HepG2 (cell line): Measurements from ENCODE around the gene CCDC183. TPM values are rescaled to one million over a fixed set of nuclear protein-coding genes. Genes with fewer than 3 reads are reported as not detected.

ENCODE experiments used
- ATF7-NPFF ChIP-seq: sonication (generic); formaldehyde crosslinking; IDR thresholded peaks from 2 replicates; pipeline ENCODE4 v1.8.1; 2023; ENCODE audit warnings: mild to moderate bottlenecking, low read depth, missing genetic modification reagents, moderate library complexity
- FOSL2 ChIP-seq: sonication (generic); formaldehyde crosslinking; IDR thresholded peaks from 2 replicates; pipeline ENCODE4 v1.4.0; 2020; ENCODE audit warnings: missing genetic modification reagents
- GATAD2A ChIP-seq: IDR thresholded peaks from 2 replicates; pipeline ENCODE4 v1.6.1; 2016
- HDAC2 ChIP-seq: sonication (generic); formaldehyde crosslinking; IDR thresholded peaks from 2 replicates; pipeline ENCODE4 v1.4.0; 2020; ENCODE audit warnings: missing genetic modification reagents
- KDM4B ChIP-seq: sonication (generic); formaldehyde crosslinking; IDR thresholded peaks from 2 replicates; pipeline ENCODE4 v1.4.0; 2020; ENCODE audit warnings: missing genetic modification reagents
- MYPOP ChIP-seq: sonication (generic); formaldehyde crosslinking; IDR thresholded peaks from 2 replicates; pipeline ENCODE4 v1.8.1; 2023; ENCODE audit warnings: mild to moderate bottlenecking, moderate library complexity, missing genetic modification reagents
- NCOA5 ChIP-seq: sonication (generic); formaldehyde crosslinking; IDR thresholded peaks from 2 replicates; pipeline ENCODE4 v1.4.0; 2020; ENCODE audit warnings: missing genetic modification reagents
- REPIN1 ChIP-seq: sonication (generic); formaldehyde crosslinking; IDR thresholded peaks from 2 replicates; pipeline ENCODE4 v1.8.0; 2022; ENCODE audit warnings: missing genetic modification reagents, low read depth, mild to moderate bottlenecking, borderline replicate concordance
- SIN3A ChIP-seq: IDR thresholded peaks from 2 replicates; pipeline ENCODE4 v1.6.1; 2011; ENCODE audit warnings: low read depth, mild to moderate bottlenecking, control low read depth, low read length, borderline replicate concordance
- SKIL ChIP-seq: sonication (generic); formaldehyde crosslinking; IDR thresholded peaks from 2 replicates; pipeline ENCODE4 v1.8.0; 2022; ENCODE audit warnings: missing genetic modification reagents, mild to moderate bottlenecking, moderate library complexity, borderline replicate concordance
- TBX2 ChIP-seq: sonication (generic); formaldehyde crosslinking; IDR thresholded peaks from 2 replicates; pipeline ENCODE4 v1.5.0; 2020; ENCODE audit warnings: missing genetic modification reagents, mild to moderate bottlenecking, borderline replicate concordance
- THRA ChIP-seq: sonication (generic); formaldehyde crosslinking; IDR thresholded peaks from 2 replicates; pipeline ENCODE4 v1.4.0; 2020; ENCODE audit warnings: missing genetic modification reagents, borderline replicate concordance
- TSC22D2 ChIP-seq: sonication (generic); formaldehyde crosslinking; IDR thresholded peaks from 2 replicates; pipeline ENCODE4 v1.5.1; 2020; ENCODE audit warnings: missing genetic modification reagents, mild to moderate bottlenecking, borderline replicate concordance
- ZNF230 ChIP-seq: sonication (generic); formaldehyde crosslinking; IDR thresholded peaks from 2 replicates; pipeline ENCODE4 v1.4.0; 2020; ENCODE audit warnings: mild to moderate bottlenecking, missing genetic modification reagents
- ZNF558 ChIP-seq: sonication (generic); formaldehyde crosslinking; IDR thresholded peaks from 2 replicates; pipeline ENCODE4 v1.9.0; 2022; ENCODE audit warnings: mild to moderate bottlenecking, missing genetic modification reagents, borderline replicate concordance
- ZNF747 ChIP-seq: sonication (generic); formaldehyde crosslinking; IDR thresholded peaks from 2 replicates; pipeline ENCODE4 v1.8.1; 2023; ENCODE audit warnings: missing genetic modification reagents, mild to moderate bottlenecking, borderline replicate concordance
- ZSCAN5A ChIP-seq: sonication (generic); formaldehyde crosslinking; IDR thresholded peaks from 2 replicates; pipeline ENCODE4 v1.8.0; 2022; ENCODE audit warnings: mild to moderate bottlenecking, missing genetic modification reagents, borderline replicate concordance
- polyA plus RNA-seq, 8 experiments: library from polyadenylated mRNA; depleted of rRNA in 3 of 8; stranded (reverse) in 7 of 8; unstranded in 1 of 8; fragments of >200 nt; fragmentation: Illumina TruSeq in 4 of 8; extraction: Trizol in 4 of 8; gene quantifications; 2 replicates each; pipeline versions ENCODE4 v1.2.1 to v1.2.3, GENCODE V29; 2011 to 2016; ENCODE audit warnings: low read depth in 4 of 8, missing spikeins in 1 of 8, mixed read lengths in 1 of 8; ENCODE audit not compliant: insufficient read depth in 1 of 8
- total RNA-seq, 5 experiments: library from RNA; depleted of rRNA; stranded (reverse); fragments of >200 nt; fragmentation: Illumina TruSeq; extraction: Trizol; gene quantifications; 2 replicates each; pipeline ENCODE4 v1.2.3, GENCODE V29; 2016; ENCODE audit warnings: low read depth in 1 of 5

Gene CCDC183
- total and polyA plus RNA-seq, 2 of the 13 experiments (the other 11 are each of a cell fraction or from before 2014, with no cell fraction given) = 5.0 to 66.4 TPM

GRCh38 chr9:136849038-136849959 is 53.2 kb downstream of the CCDC183 start, which contains the start of gene PHPT1 (continued):
- peak; percentile 35 for TF ChIP-seq FOSL2 (CRISPR knock-in tag)
- peak; percentile 76 for TF ChIP-seq MYPOP
- peak; percentile 47; the same call in 1 of the 2 replicates for TF ChIP-seq TSC22D2 (CRISPR knock-in tag)
- TF ChIP-seq SIN3A = peak; percentile 43; the same call in 1 of the 2 replicates
- no peak for TF ChIP-seq ZNF558 (CRISPR knock-in tag)
- peak; percentile 27 for TF ChIP-seq HDAC2 (CRISPR knock-in tag)
- peak; percentile 49; the same call in 1 of the 2 replicates for TF ChIP-seq KDM4B (CRISPR knock-in tag)
- peak; percentile 42 for TF ChIP-seq REPIN1
- peak; percentile 48; the same call in 1 of the 2 replicates for TF ChIP-seq ZNF230
- TF ChIP-seq NCOA5 (CRISPR knock-in tag) = no peak
- TF ChIP-seq ZSCAN5A (CRISPR knock-in tag) = 0 out of 2 replicates have a peak, but pooled peaks have one; percentile 43
- TF ChIP-seq ATF7-NPFF = peak; percentile 60; the same call in 1 of the 2 replicates
- TF ChIP-seq ZNF747 (CRISPR knock-in tag) = no peak; the same call in 1 of the 2 replicates
- peak; percentile 26; the same call in 1 of the 2 replicates for TF ChIP-seq GATAD2A (CRISPR knock-in tag)
- peak; percentile 43; the same call in 1 of the 2 replicates for TF ChIP-seq TBX2 (CRISPR knock-in tag)
- TF ChIP-seq THRA = 0 out of 2 replicates have a peak, but pooled peaks have one; percentile 21
- TF ChIP-seq SKIL = 0 out of 2 replicates have a peak, but pooled peaks have one; percentile 13
